ENCODE measurements around the gene CAMSAP1. TPM values are rescaled to one million over a fixed set of nuclear protein-coding genes. Genes with fewer than 3 reads are reported as not detected.
A peak's percentile ranks its signal among the peaks of the same experiment; 100 is the strongest.

CAMSAP1 gene
- total RNA-seq, 1 experiment from 2014 or later, result 52.7 TPM

GRCh38 chr9:135887021-135887507 is 20.3 kb downstream of the CAMSAP1 start:
- H3K79me1 ChIP-seq (ENCODE audit: insufficient read depth, low read depth, low read length, poor library complexity, severe bottlenecking), result peaks cover 13% of the 10 kb centered on the region
- peak overlapping the region; percentile 17 to 91 (median 20); a peak in 6 of 7 replicates for H3K27ac Mint-ChIP-seq
- no peak overlapping the region for H2BK12ac ChIP-seq (ENCODE audit: insufficient read length, low read depth, low read length)
- H4K8ac ChIP-seq (replicated peaks; ENCODE audit: insufficient read length, low read depth, low read length), result no peak overlapping the region
- H3K56ac ChIP-seq (ENCODE audit: insufficient read length, low read depth, low read length), result no peak overlapping the region
- H3K14ac ChIP-seq (ENCODE audit: insufficient read depth, low read length), result peak overlapping the region; percentile 43; the same call in 1 of the 2 replicates
- H2BK120ac ChIP-seq (ENCODE audit: low read depth, low read length, poor library complexity, severe bottlenecking), result no peak overlapping the region
- no peak for DNase-seq
- H3K4me2 ChIP-seq (ENCODE audit: insufficient read depth, insufficient read length, low read length), result no peak overlapping the region
- H3K18ac ChIP-seq (ENCODE audit: insufficient read length, low read depth, low read length), result no peak overlapping the region
- WGBS (ENCODE audit: extremely low coverage, insufficient read length, low lambda C conversion rate), result no CpG with 5 or more reads among the region's 18 CpGs
- H3T11ph ChIP-seq (ENCODE audit: low read length), result no peak overlapping the region
- H3K9me3 ChIP-seq (ENCODE audit: control insufficient read depth, low read depth, low read length), result no peaks in the 10 kb centered on the region
- no peak overlapping the region for H3K4ac ChIP-seq (ENCODE audit: low read depth, low read length)
- no peak overlapping the region for H2AFZ ChIP-seq (ENCODE audit: low read length)
- H3K4me1 Mint-ChIP-seq, result peaks cover 75 to 76% of the 10 kb centered on the region in 2 experiments
- no peaks in the 10 kb centered on the region for H3K27me3 ChIP-seq (ENCODE audit: insufficient read depth, low read length)
- no peak overlapping the region for H2BK15ac ChIP-seq (ENCODE audit: low read depth, low read length)
- no peak overlapping the region for H4K91ac ChIP-seq (ENCODE audit: insufficient read length, low read depth, low read length)
- no peak overlapping the region for H2AK5ac ChIP-seq (ENCODE audit: insufficient read length, low read length)
- no peaks in the 10 kb centered on the region for H3K27me3 Mint-ChIP-seq (ENCODE audit: low read depth)
- H3K4me3 Mint-ChIP-seq, result peak overlapping the region in 1 of 2 experiments; percentile 17; a peak in 2 of 5 replicates
- no peak overlapping the region for H2BK20ac ChIP-seq (ENCODE audit: low read depth, low read length, poor library complexity, severe bottlenecking)
- H3K9me3 Mint-ChIP-seq, result no peaks in the 10 kb centered on the region
- peaks cover 0 to 2% (median 1%) of the 10 kb centered on the region in 3 experiments; a peak in 2 of 7 replicates for H3K36me3 Mint-ChIP-seq (ENCODE audit: insufficient read depth in 1 of 3, low read depth in 3 of 3)
- no peak overlapping the region for H3K27ac ChIP-seq (ENCODE audit: insufficient read length, low read depth, low read length)
- no peak overlapping the region for H3K23ac ChIP-seq (ENCODE audit: insufficient read length, low read depth, low read length)
- H4K20me1 ChIP-seq (ENCODE audit: control insufficient read depth, insufficient read depth, insufficient read length), result peaks cover 4% of the 10 kb centered on the region
- no peak for TF ChIP-seq CTCF (conservative IDR thresholded peaks at IDR 0.05)
- H2BK5ac ChIP-seq (ENCODE audit: insufficient read length, low read length), result no peak overlapping the region
- peaks cover 9% of the 10 kb centered on the region; the same call in 1 of the 2 replicates for H3K4me1 ChIP-seq (ENCODE audit: insufficient read depth, low read length)
- H3K9ac ChIP-seq (ENCODE audit: extremely low read depth, insufficient read length, low read length), result no peak overlapping the region
- H4K5ac ChIP-seq (ENCODE audit: insufficient read length, low read depth, low read length), result no peak overlapping the region
- H3K23me2 ChIP-seq (ENCODE audit: insufficient read length, low read depth, low read length, poor library complexity, severe bottlenecking), result no peaks in the 10 kb centered on the region
- H3K79me2 ChIP-seq (ENCODE audit: insufficient read depth, low read length), result peaks cover 90% of the 10 kb centered on the region

All from H9 (cell line).